Measurements from ENCODE around the gene S100A10.

The S100A10 gene

DNA sequence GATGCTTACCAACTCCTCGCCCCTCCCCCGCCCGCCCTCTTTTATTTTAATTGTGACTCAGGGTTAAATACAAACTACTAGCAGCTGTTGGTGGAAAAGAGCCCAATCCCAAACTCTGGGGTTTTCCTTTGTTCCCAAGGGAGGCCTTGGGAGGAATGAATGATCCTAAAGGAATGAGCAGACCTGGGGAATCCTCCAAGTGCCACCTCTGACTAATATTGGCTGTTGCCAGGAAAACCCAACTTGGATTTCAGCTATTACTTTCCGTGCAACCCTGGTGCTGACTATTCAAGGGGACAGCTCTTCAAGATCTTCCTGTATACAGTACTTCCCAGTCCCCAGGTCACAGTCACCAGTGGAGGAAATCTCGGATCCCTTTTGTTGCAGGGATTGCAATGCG, 1.3 kb upstream of the S100A10 start:
- WGBS (ENCODE audit: extremely low coverage, insufficient coverage, insufficient read length), result no CpG with 5 or more reads among the region's 6 CpGs
- DNase-seq, result peak; percentile 76 to 81
- Histone ChIP-seq H3K9ac (ENCODE audit: low read length) (no peak overlapping the region), H2AFZ (ENCODE audit: insufficient read depth, low read length, poor library complexity) (no peak overlapping the region), H3K27me3 (ENCODE audit: insufficient read depth, low read length) (no peaks in the 10 kb centered on the region), H4K12ac (ENCODE audit: low read depth, low read length) (no peak overlapping the region), H3K4ac (ENCODE audit: low read depth, low read length) (no peak overlapping the region), H3K79me2 (ENCODE audit: control insufficient read depth, insufficient read depth, low read length, poor library complexity) (peaks cover 14% of the 10 kb centered on the region), H4K8ac (ENCODE audit: low read depth, low read length) (no peak overlapping the region), H2AK5ac (ENCODE audit: low read length) (peak overlapping the region; percentile 7), H3K4me1 (ENCODE audit: control insufficient read depth in 1 of 2, insufficient read depth in 2 of 2, low read length in 2 of 2) (peaks cover 10 to 20% of the 10 kb centered on the region in 2 experiments), H3K9me3 (ENCODE audit: insufficient read depth, low read depth, low read length) (peaks cover 2% of the 10 kb centered on the region), H2BK12ac (ENCODE audit: low read length) (peak overlapping the region; percentile 23), H3K4me2 (ENCODE audit: low read length) (no peak overlapping the region), H3K4me3 (ENCODE audit: low read depth, low read length) (no peak overlapping the region), H2BK5ac (ENCODE audit: low read depth, low read length, poor library complexity) (no peak overlapping the region), H3K14ac (ENCODE audit: low read length) (peak overlapping the region; percentile 25), H2BK120ac (ENCODE audit: insufficient read depth, low read length, poor library complexity) (no peak overlapping the region), H3K23ac (ENCODE audit: low read length) (no peak overlapping the region), H4K91ac (ENCODE audit: low read depth, low read length) (no peak overlapping the region), H3K18ac (ENCODE audit: low read length) (no peak overlapping the region), H3K27ac (ENCODE audit: low read depth, low read length) (no peak overlapping the region), H3K79me1 (ENCODE audit: low read length) (peaks cover 30% of the 10 kb centered on the region), H3K36me3 (ENCODE audit: control insufficient read depth in 1 of 2, insufficient read depth in 2 of 2, low read length in 2 of 2) (peaks cover 0 to 2% of the 10 kb centered on the region in 2 experiments)

DNA sequence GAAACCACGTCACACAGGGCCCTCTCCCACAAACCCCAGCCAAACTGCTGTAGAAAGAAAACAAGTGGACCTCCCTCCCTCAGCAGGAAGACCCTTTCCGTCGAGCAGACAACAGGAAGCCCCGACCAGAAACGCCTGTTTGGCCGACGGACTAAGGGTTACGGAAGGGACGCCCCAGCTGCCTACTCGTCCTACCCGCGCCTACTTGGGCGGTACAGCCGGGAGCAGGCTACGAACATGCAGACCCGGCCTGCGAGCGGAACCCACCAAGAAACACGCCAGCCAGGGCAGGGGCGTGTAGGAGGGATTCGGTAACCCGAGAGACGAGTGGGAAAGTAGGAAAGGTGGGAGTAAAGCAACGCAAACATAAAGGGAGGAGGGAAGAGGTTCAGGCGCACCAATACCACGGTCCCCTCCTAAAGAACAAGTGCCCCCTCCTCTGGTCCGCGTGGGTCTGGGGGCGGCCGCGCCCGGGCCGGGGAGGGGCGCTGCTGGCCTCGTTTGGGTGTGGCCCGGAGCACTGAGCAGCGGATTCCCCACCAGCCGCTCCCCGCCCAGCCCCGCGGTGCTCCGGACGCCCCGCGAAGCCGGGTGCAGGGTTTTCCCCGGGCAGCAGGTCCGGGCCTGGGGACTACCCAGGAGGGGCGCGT, 450 bp downstream of the S100A10 start:
- Histone ChIP-seq H3K23ac (ENCODE audit: low read length) (peak overlapping the region; percentile 87), H4K8ac (ENCODE audit: low read depth, low read length) (peak overlapping the region; percentile 79), H3K14ac (ENCODE audit: low read length) (peak overlapping the region; percentile 82), H4K91ac (ENCODE audit: low read depth, low read length) (peak overlapping the region; percentile 83), H3K9me3 (ENCODE audit: insufficient read depth, low read depth, low read length) (peaks cover 2% of the 10 kb centered on the region), H3K27ac (ENCODE audit: low read depth, low read length) (peak overlapping the region; percentile 91), H3K4ac (ENCODE audit: low read depth, low read length) (peak overlapping the region; percentile 95), H3K79me2 (ENCODE audit: control insufficient read depth, insufficient read depth, low read length, poor library complexity) (peaks cover 18% of the 10 kb centered on the region), H3K79me1 (ENCODE audit: low read length) (peaks cover 41% of the 10 kb centered on the region), H2AK5ac (ENCODE audit: low read length) (peak overlapping the region; percentile 16), H2BK5ac (ENCODE audit: low read depth, low read length, poor library complexity) (peak overlapping the region; percentile 74), H2AFZ (ENCODE audit: insufficient read depth, low read length, poor library complexity) (peak overlapping the region; percentile 32), H2BK120ac (ENCODE audit: insufficient read depth, low read length, poor library complexity) (peak overlapping the region; percentile 57), H2BK12ac (ENCODE audit: low read length) (peak overlapping the region; percentile 76), H3K36me3 (ENCODE audit: control insufficient read depth in 1 of 2, insufficient read depth in 2 of 2, low read length in 2 of 2) (peaks cover 0 to 2% of the 10 kb centered on the region in 2 experiments), H3K4me1 (ENCODE audit: control insufficient read depth in 1 of 2, insufficient read depth in 2 of 2, low read length in 2 of 2) (peaks cover 23 to 30% of the 10 kb centered on the region in 2 experiments), H3K27me3 (ENCODE audit: insufficient read depth, low read length) (no peaks in the 10 kb centered on the region), H3K9ac (ENCODE audit: low read length) (peak overlapping the region; percentile 87), H3K18ac (ENCODE audit: low read length) (peak overlapping the region; percentile 90), H4K12ac (ENCODE audit: low read depth, low read length) (peak overlapping the region; percentile 22), H3K4me3 (ENCODE audit: low read depth, low read length) (peak overlapping the region; percentile 98), H3K4me2 (ENCODE audit: low read length) (peak overlapping the region; percentile 93)
- DNase-seq, result peak in 1 of 2 donors; percentile 31
- no CpG with 5 or more reads among the region's 50 CpGs for WGBS (ENCODE audit: extremely low coverage, insufficient coverage, insufficient read length)

DNA sequence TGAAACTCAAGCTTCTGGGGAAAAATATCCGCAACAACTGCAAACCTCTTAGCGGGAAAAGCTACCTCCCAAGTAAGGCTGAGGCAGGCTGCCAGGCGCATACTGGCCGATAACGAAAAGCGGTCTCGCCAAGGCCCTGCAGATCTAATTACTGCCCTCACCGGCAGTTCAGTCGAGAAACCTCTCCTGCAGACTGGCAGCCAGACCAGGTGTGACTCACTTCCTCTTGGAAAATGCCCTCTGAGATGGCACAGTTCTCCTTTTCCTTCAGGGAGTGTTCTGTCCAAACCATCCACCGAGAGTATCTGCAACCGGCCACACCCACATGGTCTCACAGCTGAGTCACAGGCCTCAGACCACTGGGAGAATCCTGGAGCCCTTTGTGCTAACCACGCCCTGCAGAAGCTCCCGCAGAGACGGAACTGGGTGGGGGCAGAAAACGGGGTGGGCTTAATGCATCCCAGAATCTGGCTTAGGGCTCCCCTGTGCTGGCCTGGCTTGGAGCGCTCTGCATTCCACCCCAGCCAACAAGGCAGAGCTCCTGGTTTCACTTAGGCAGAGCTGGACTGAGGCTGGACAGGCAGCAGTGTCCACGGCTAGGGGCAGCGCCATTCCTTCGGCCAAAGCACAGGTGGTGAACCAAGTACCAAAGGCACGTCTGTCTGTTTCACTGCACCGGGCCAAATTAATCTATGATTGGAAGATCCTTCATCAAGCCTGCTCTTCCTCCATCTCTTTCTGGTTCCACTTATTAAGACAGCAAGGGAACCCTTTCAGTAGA, 1.2 kb downstream of the S100A10 start:
- Histone ChIP-seq H3K36me3 (ENCODE audit: control insufficient read depth in 1 of 2, insufficient read depth in 2 of 2, low read length in 2 of 2) (peaks cover 0 to 2% of the 10 kb centered on the region in 2 experiments), H4K91ac (ENCODE audit: low read depth, low read length) (peak overlapping the region; percentile 83), H4K8ac (ENCODE audit: low read depth, low read length) (peak overlapping the region; percentile 79), H3K9me3 (ENCODE audit: insufficient read depth, low read depth, low read length) (peaks cover 2% of the 10 kb centered on the region), H2BK120ac (ENCODE audit: insufficient read depth, low read length, poor library complexity) (peak overlapping the region; percentile 57), H3K27me3 (ENCODE audit: insufficient read depth, low read length) (no peaks in the 10 kb centered on the region), H3K79me1 (ENCODE audit: low read length) (peaks cover 44% of the 10 kb centered on the region), H3K9ac (ENCODE audit: low read length) (peak overlapping the region; percentile 87), H3K18ac (ENCODE audit: low read length) (peak overlapping the region; percentile 90), H2BK5ac (ENCODE audit: low read depth, low read length, poor library complexity) (peak overlapping the region; percentile 74), H3K23ac (ENCODE audit: low read length) (peak overlapping the region; percentile 87), H3K4me1 (ENCODE audit: control insufficient read depth in 1 of 2, insufficient read depth in 2 of 2, low read length in 2 of 2) (peaks cover 23 to 32% of the 10 kb centered on the region in 2 experiments), H4K12ac (ENCODE audit: low read depth, low read length) (peak overlapping the region; percentile 14), H2BK12ac (ENCODE audit: low read length) (no peak overlapping the region), H2AFZ (ENCODE audit: insufficient read depth, low read length, poor library complexity) (peak overlapping the region; percentile 32), H2AK5ac (ENCODE audit: low read length) (peak overlapping the region; percentile 41), H3K4ac (ENCODE audit: low read depth, low read length) (peak overlapping the region; percentile 95), H3K4me3 (ENCODE audit: low read depth, low read length) (peak overlapping the region; percentile 98), H3K79me2 (ENCODE audit: control insufficient read depth, insufficient read depth, low read length, poor library complexity) (peaks cover 18% of the 10 kb centered on the region), H3K27ac (ENCODE audit: low read depth, low read length) (peak overlapping the region; percentile 91), H3K4me2 (ENCODE audit: low read length) (peak overlapping the region; percentile 93), H3K14ac (ENCODE audit: low read length) (peak overlapping the region; percentile 82)
- WGBS (ENCODE audit: extremely low coverage, insufficient coverage, insufficient read length), result no CpG with 5 or more reads among the region's 21 CpGs
- peak; percentile 82 to 85 for DNase-seq

DNA sequence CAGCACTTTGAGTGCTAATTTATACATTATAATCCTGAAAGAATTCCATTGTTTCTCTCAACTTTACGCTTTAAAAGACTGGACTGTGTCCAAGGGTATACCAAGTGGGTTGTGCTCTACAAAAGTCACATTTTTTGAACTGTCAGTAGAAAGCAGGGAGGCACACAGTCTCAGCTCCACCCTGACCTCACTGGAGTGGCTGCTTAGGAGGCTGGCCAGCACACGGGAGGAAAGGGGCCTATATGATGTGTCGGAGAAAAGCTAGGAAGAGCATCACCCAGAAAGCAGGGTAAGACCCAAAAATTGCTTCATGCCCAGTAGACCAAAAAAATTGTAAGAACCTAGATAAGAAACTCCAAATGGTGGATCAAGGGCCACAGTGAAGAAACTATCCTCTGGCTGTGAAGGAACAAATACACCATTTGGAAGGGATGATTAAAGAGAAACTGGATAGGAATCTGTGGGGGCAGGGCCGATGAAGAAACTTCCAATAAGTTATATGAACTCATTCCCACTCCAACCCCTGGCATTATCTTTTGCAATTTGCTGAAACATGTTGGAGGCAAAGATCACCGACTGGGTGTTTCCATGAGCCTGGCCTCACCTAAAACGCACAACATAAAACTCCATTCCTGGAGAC, 1.9 kb downstream of the S100A10 start:
- peak overlapping the region; percentile 59 for H4K8ac ChIP-seq (ENCODE audit: low read depth, low read length)
- H3K23ac ChIP-seq (ENCODE audit: low read length), result no peak overlapping the region
- peak overlapping the region; percentile 21 for H2BK12ac ChIP-seq (ENCODE audit: low read length)
- peaks cover 23 to 32% of the 10 kb centered on the region in 2 experiments for H3K4me1 ChIP-seq (ENCODE audit: control insufficient read depth in 1 of 2, insufficient read depth in 2 of 2, low read length in 2 of 2)
- H3K14ac ChIP-seq (ENCODE audit: low read length), result peak overlapping the region; percentile 62
- H3K9ac ChIP-seq (ENCODE audit: low read length), result peak overlapping the region; percentile 19
- WGBS (ENCODE audit: extremely low coverage, insufficient coverage, insufficient read length), result no CpG with 5 or more reads among the region's 6 CpGs
- no peak for DNase-seq
- H2AFZ ChIP-seq (ENCODE audit: insufficient read depth, low read length, poor library complexity), result no peak overlapping the region
- peak overlapping the region; percentile 67 for H2BK5ac ChIP-seq (ENCODE audit: low read depth, low read length, poor library complexity)
- no peaks in the 10 kb centered on the region for H3K27me3 ChIP-seq (ENCODE audit: insufficient read depth, low read length)
- H3K4me2 ChIP-seq (ENCODE audit: low read length), result peak overlapping the region; percentile 93
- peaks cover 18% of the 10 kb centered on the region for H3K79me2 ChIP-seq (ENCODE audit: control insufficient read depth, insufficient read depth, low read length, poor library complexity)
- peak overlapping the region; percentile 91 for H3K27ac ChIP-seq (ENCODE audit: low read depth, low read length)
- peak overlapping the region; percentile 14 for H3K18ac ChIP-seq (ENCODE audit: low read length)
- H3K4me3 ChIP-seq (ENCODE audit: low read depth, low read length), result peak overlapping the region; percentile 98
- peaks cover 0 to 2% of the 10 kb centered on the region in 2 experiments for H3K36me3 ChIP-seq (ENCODE audit: control insufficient read depth in 1 of 2, insufficient read depth in 2 of 2, low read length in 2 of 2)
- H4K91ac ChIP-seq (ENCODE audit: low read depth, low read length), result peak overlapping the region; percentile 71
- no peak overlapping the region for H4K12ac ChIP-seq (ENCODE audit: low read depth, low read length)
- H3K9me3 ChIP-seq (ENCODE audit: insufficient read depth, low read depth, low read length), result peaks cover 2% of the 10 kb centered on the region
- peak overlapping the region; percentile 5 for H2BK120ac ChIP-seq (ENCODE audit: insufficient read depth, low read length, poor library complexity)
- H3K79me1 ChIP-seq (ENCODE audit: low read length), result peaks cover 44% of the 10 kb centered on the region
- H3K4ac ChIP-seq (ENCODE audit: low read depth, low read length), result peak overlapping the region; percentile 63
- H2AK5ac ChIP-seq (ENCODE audit: low read length), result no peak overlapping the region
